OCI-LY7 (cell line): Measurements from ENCODE around the gene TNFSF15. TPM values are rescaled to one million over a fixed set of nuclear protein-coding genes. Genes with fewer than 3 reads are reported as not detected.

Experiments
- BruUV-seq: library from RNA; stranded (reverse); fragments of 400-500 nt; replicated peaks from 2 replicates; lab custom pipeline; 2021; lab: Mats Ljungman, UMichigan
- CTCF ChIA-PET: fragments of 300-600 bp; sonication (Branson Sonifier 250); formaldehyde crosslinking; loops from one replicate; lab custom pipeline; 2022; ENCODE audit warnings: antibody characterized with exemption; ENCODE audit not compliant: unreplicated experiment; lab: Charles Lee
- POLR2A ChIA-PET: fragments of 300-600 bp; sonication (Branson Sonifier 250); formaldehyde crosslinking; loops from one replicate; lab custom pipeline; 2022; ENCODE audit warnings: antibody characterized with exemption; lab: Charles Lee
- DNase-seq: peaks from one replicate; pipeline ENCODE4 v3.0.0-alpha.2; 2015; ENCODE audit warnings: low spot score
- H2AFZ ChIP-seq: fragments of 200-600 bp; sonication (generic), shearing (Covaris generic); 2 replicates; pipeline ENCODE4 v1.6.1; 2014; ENCODE audit warnings: mild to moderate bottlenecking, antibody characterized with exemption, low read length, moderate library complexity
- H3K27ac ChIP-seq: fragments of 200-600 bp; sonication (generic); 2 replicates; pipeline ENCODE4 v1.5.1; 2014; ENCODE audit warnings: mixed run types, low read depth, mild to moderate bottlenecking, moderate library complexity, low read length, inconsistent platforms; ENCODE audit not compliant: poor library complexity, severe bottlenecking
- H3K36me3 ChIP-seq: fragments of 200-600 bp; sonication (generic); 2 replicates; pipeline ENCODE4 v1.6.1; 2014; ENCODE audit warnings: mild to moderate bottlenecking, antibody characterized with exemption, low read length, moderate library complexity, mixed read lengths; ENCODE audit not compliant: insufficient read depth
- H3K4me1 ChIP-seq: fragments of 200-600 bp; sonication (generic); 2 replicates; pipeline ENCODE4 v1.5.1; 2014; ENCODE audit warnings: mild to moderate bottlenecking, low read length; ENCODE audit not compliant: insufficient read depth, poor library complexity, severe bottlenecking
- H3K4me2 ChIP-seq: fragments of 200-600 bp; sonication (generic); 2 replicates; pipeline ENCODE4 v1.6.1; 2014; ENCODE audit warnings: mild to moderate bottlenecking, low read length
- H3K4me3 ChIP-seq: fragments of 200-600 bp; sonication (generic); 2 replicates; pipeline ENCODE4 v1.5.1; 2014; ENCODE audit warnings: mild to moderate bottlenecking, low read depth, low read length; ENCODE audit not compliant: poor library complexity, severe bottlenecking
- H3K79me2 ChIP-seq: fragments of 200-600 bp; sonication (generic); 2 replicates; pipeline ENCODE4 v1.6.1; 2016; ENCODE audit warnings: low read depth, mild to moderate bottlenecking, low read length, moderate library complexity, mixed read lengths; ENCODE audit not compliant: insufficient read depth
- H3K9me2 ChIP-seq: fragments of 200-600 bp; sonication (generic); 2 replicates; pipeline ENCODE4 v1.6.1; 2016; ENCODE audit warnings: mild to moderate bottlenecking, low read length, mixed read lengths; ENCODE audit not compliant: insufficient read depth
- H3K9me3 ChIP-seq: fragments of 200-600 bp; sonication (generic); 2 replicates; pipeline ENCODE4 v1.6.1; 2014; ENCODE audit warnings: mild to moderate bottlenecking, mixed run types, low read length, mixed read lengths
- H4K20me1 ChIP-seq: fragments of 200-600 bp; sonication (generic); 2 replicates; pipeline ENCODE4 v1.6.1; 2014; ENCODE audit warnings: mild to moderate bottlenecking, antibody characterized with exemption, low read length, moderate library complexity, mixed read lengths; ENCODE audit not compliant: insufficient read depth
- CTCF ChIP-seq: fragments of 200-600 bp; sonication (generic); conservative IDR thresholded peaks from 2 replicates; pipeline ENCODE4 v1.5.1; 2014; ENCODE audit warnings: mild to moderate bottlenecking, antibody characterized with exemption, low read length, moderate library complexity, mixed read lengths
- EZH2phosphoT487 ChIP-seq: fragments of 200-600 bp; sonication (generic); IDR thresholded peaks from 2 replicates; pipeline ENCODE4 v1.6.1; 2018; ENCODE audit warnings: low read depth, borderline replicate concordance, mild to moderate bottlenecking, mixed run types, antibody characterized with exemption, low read length, moderate library complexity, mixed read lengths
- intact Hi-C: fragments of 100-400 bp; cut with micrococcal nuclease; formaldehyde crosslinking; loops from one replicate; pipeline ENCODE4 v1.10.0; 2022; ENCODE audit not compliant: unreplicated experiment
- total RNA-seq, 2 experiments: library from RNA; depleted of rRNA in 1 of 2; stranded (reverse); fragments of >200 nt in 1 of 2; shearing (Covaris generic) in 1 of 2; gene quantifications; 2 replicates each; pipeline ENCODE4 v1.2.3, GENCODE V29; 2014 to 2022

The TNFSF15 gene
- total RNA-seq, 2 experiments from 2014 or later, result 0.23 TPM; not detected in 1

- peaks cover 6% of the 10 kb centered on the region; the same call in 1 of the 2 replicates for H4K20me1 ChIP-seq
- H3K27ac ChIP-seq, result no peak overlapping the region
- TF ChIP-seq CTCF, result no peak
- TF ChIP-seq EZH2phosphoT487, result no peak
- H2AFZ ChIP-seq, result no peak overlapping the region
- H3K4me2 ChIP-seq, result no peak overlapping the region
- intact Hi-C loops, result no loop called here
- H3K4me3 ChIP-seq, result no peak overlapping the region
- peaks cover 37% of the 10 kb centered on the region for H3K4me1 ChIP-seq
- no peaks in the 10 kb centered on the region for H3K36me3 ChIP-seq
- H3K9me3 ChIP-seq, result no peaks in the 10 kb centered on the region
- CTCF ChIA-PET, result no interaction called here
- H3K9me2 ChIP-seq, result no peaks in the 10 kb centered on the region
- H3K79me2 ChIP-seq, result no peaks in the 10 kb centered on the region
- POLR2A ChIA-PET, result no interaction called here
- DNase-seq, result no peak
- no TSS peak for BruUV-seq
These were observed 1.3 kb downstream of the TNFSF15 start for GRCh38 chr9:114804505-114804904.

GRCh38 chr9:114803479-114804265, 2.2 kb downstream of the TNFSF15 start:
- BruUV-seq, result no TSS peak
- Histone ChIP-seq H3K36me3 (no peaks in the 10 kb centered on the region), H3K9me2 (no peaks in the 10 kb centered on the region), H3K27ac (no peak overlapping the region), H4K20me1 (peaks cover 6% of the 10 kb centered on the region; the same call in 1 of the 2 replicates), H3K4me1 (peaks cover 36% of the 10 kb centered on the region), H3K9me3 (no peaks in the 10 kb centered on the region), H3K79me2 (no peaks in the 10 kb centered on the region), H3K4me3 (no peak overlapping the region), H2AFZ (no peak overlapping the region), H3K4me2 (no peak overlapping the region)
- intact Hi-C loops, result no loop called here
- POLR2A ChIA-PET, result interaction anchor here (1.2 kb wide), 1 partner anchor 20 kb away, joined by 3 read pairs; no protein-coding TSS in a partner anchor
- DNase-seq, result no peak
- CTCF ChIA-PET, result no interaction called here
- TF ChIP-seq CTCF (no peak), EZH2phosphoT487 (no peak)

GRCh38 chr9:114799925-114800324, 5.9 kb downstream of the TNFSF15 start:
- CTCF ChIA-PET, result no interaction called here
- H3K79me2 ChIP-seq, result no peaks in the 10 kb centered on the region
- TF ChIP-seq EZH2phosphoT487 (no peak), CTCF (no peak)
- H3K4me3 ChIP-seq, result no peak overlapping the region
- no peak overlapping the region for H3K4me2 ChIP-seq
- intact Hi-C loops, result no loop called here
- POLR2A ChIA-PET, result no interaction called here
- H2AFZ ChIP-seq, result no peak overlapping the region
- peaks cover 5% of the 10 kb centered on the region for H3K4me1 ChIP-seq
- no peak overlapping the region for H3K27ac ChIP-seq
- no peaks in the 10 kb centered on the region for H3K9me2 ChIP-seq
- H4K20me1 ChIP-seq, result no peaks in the 10 kb centered on the region
- BruUV-seq, result no TSS peak
- H3K36me3 ChIP-seq, result no peaks in the 10 kb centered on the region
- H3K9me3 ChIP-seq, result no peaks in the 10 kb centered on the region
- DNase-seq, result no peak
